H9 (cell line): ENCODE results near the gene RPGR. TPM values are rescaled to one million over a fixed set of nuclear protein-coding genes. Genes with fewer than 3 reads are reported as not detected.

ENCODE experiments used
- DNase-seq: peaks from one replicate; pipeline ENCODE4 v3.0.0-alpha.2; 2017
- H2AFZ ChIP-seq: one replicate; pipeline ENCODE4 v1.6.1; 2013; ENCODE audit warnings: mild to moderate bottlenecking, low read length, control low read depth, moderate library complexity
- H2AK5ac ChIP-seq: 2 replicates; pipeline ENCODE4 v1.6.1; 2013; ENCODE audit warnings: low read length, control low read depth, mixed read lengths; ENCODE audit not compliant: insufficient read length
- H2BK120ac ChIP-seq: one replicate; pipeline ENCODE4 v1.6.1; 2013; ENCODE audit warnings: low read depth, mild to moderate bottlenecking, low read length, control low read depth, inconsistent platforms; ENCODE audit not compliant: poor library complexity, severe bottlenecking
- H2BK12ac ChIP-seq: 2 replicates; pipeline ENCODE4 v1.6.1; 2013; ENCODE audit warnings: low read length, control low read depth, mixed read lengths, low read depth; ENCODE audit not compliant: insufficient read length
- H2BK15ac ChIP-seq: 2 replicates; pipeline ENCODE4 v1.6.1; 2013; ENCODE audit warnings: low read depth, low read length, control low read depth
- H2BK20ac ChIP-seq: one replicate; pipeline ENCODE4 v1.6.1; 2013; ENCODE audit warnings: low read depth, mild to moderate bottlenecking, low read length, control low read depth, inconsistent platforms; ENCODE audit not compliant: poor library complexity, severe bottlenecking
- H2BK5ac ChIP-seq: 2 replicates; pipeline ENCODE4 v1.6.1; 2013; ENCODE audit warnings: low read length, control low read depth, mixed read lengths; ENCODE audit not compliant: insufficient read length
- H3K14ac ChIP-seq: 2 replicates; pipeline ENCODE4 v1.6.1; 2013; ENCODE audit warnings: low read length, control low read depth; ENCODE audit not compliant: insufficient read depth
- H3K18ac ChIP-seq: 2 replicates; pipeline ENCODE4 v1.6.1; 2013; ENCODE audit warnings: low read depth, mild to moderate bottlenecking, mixed read lengths, low read length, control low read depth; ENCODE audit not compliant: insufficient read length
- H3K23ac ChIP-seq: 2 replicates; pipeline ENCODE4 v1.6.1; 2013; ENCODE audit warnings: low read length, control low read depth, mixed read lengths, low read depth; ENCODE audit not compliant: insufficient read length
- H3K23me2 ChIP-seq: 2 replicates; pipeline ENCODE4 v1.6.1; 2013; ENCODE audit warnings: low read depth, mild to moderate bottlenecking, mixed read lengths, low read length, control low read depth; ENCODE audit not compliant: insufficient read length, poor library complexity, severe bottlenecking
- H3K27ac ChIP-seq: 2 replicates; pipeline ENCODE4 v1.5.1; 2013; ENCODE audit warnings: low read length, control low read depth, mixed read lengths, low read depth; ENCODE audit not compliant: insufficient read length
- H3K27me3 ChIP-seq: 2 replicates; pipeline ENCODE4 v1.6.1; 2013; ENCODE audit warnings: low read length, control low read depth, inconsistent platforms; ENCODE audit not compliant: insufficient read depth
- H3K4ac ChIP-seq: 2 replicates; pipeline ENCODE4 v1.6.1; 2013; ENCODE audit warnings: low read depth, mild to moderate bottlenecking, control low read depth, inconsistent platforms, low read length, moderate library complexity
- H3K4me1 ChIP-seq: 2 replicates; pipeline ENCODE4 v1.6.1; 2013; ENCODE audit warnings: low read length, control low read depth, inconsistent platforms; ENCODE audit not compliant: insufficient read depth
- H3K4me2 ChIP-seq: 2 replicates; pipeline ENCODE4 v1.6.1; 2013; ENCODE audit warnings: low read length, control low read depth, mixed read lengths; ENCODE audit not compliant: insufficient read length, insufficient read depth
- H3K56ac ChIP-seq: 2 replicates; pipeline ENCODE4 v1.6.1; 2013; ENCODE audit warnings: low read depth, mild to moderate bottlenecking, mixed read lengths, low read length, control low read depth; ENCODE audit not compliant: insufficient read length
- H3K79me1 ChIP-seq: 2 replicates; pipeline ENCODE4 v1.6.1; 2013; ENCODE audit warnings: low read depth, mild to moderate bottlenecking, moderate library complexity, low read length, control low read depth, inconsistent platforms; ENCODE audit not compliant: insufficient read depth, poor library complexity, severe bottlenecking
- H3K79me2 ChIP-seq: 2 replicates; pipeline ENCODE4 v1.6.1; 2013; ENCODE audit warnings: low read length, control low read depth, inconsistent platforms; ENCODE audit not compliant: insufficient read depth
- H3K9ac ChIP-seq: 2 replicates; pipeline ENCODE4 v1.6.1; 2013; ENCODE audit warnings: low read length, control low read depth, mixed read lengths; ENCODE audit not compliant: insufficient read length; ENCODE audit errors: extremely low read depth
- H3K9me3 ChIP-seq: one replicate; pipeline ENCODE4 v1.6.1; 2013; ENCODE audit warnings: low read depth, low read length, inconsistent platforms; ENCODE audit not compliant: control insufficient read depth
- H3T11ph ChIP-seq: one replicate; pipeline ENCODE4 v1.6.1; 2013; ENCODE audit warnings: mild to moderate bottlenecking, low read length, control low read depth, inconsistent platforms
- H4K20me1 ChIP-seq: one replicate; pipeline ENCODE4 v1.6.1; 2013; ENCODE audit not compliant: control insufficient read depth, insufficient read length, insufficient read depth
- H4K5ac ChIP-seq: 2 replicates; pipeline ENCODE4 v1.6.1; 2013; ENCODE audit warnings: low read depth, mild to moderate bottlenecking, mixed read lengths, low read length, control low read depth; ENCODE audit not compliant: insufficient read length
- H4K8ac ChIP-seq: replicated peaks from 2 replicates; pipeline ENCODE4 v1.6.1; 2013; ENCODE audit warnings: low read length, control low read depth, mixed read lengths, low read depth; ENCODE audit not compliant: insufficient read length
- H4K91ac ChIP-seq: 2 replicates; pipeline ENCODE4 v1.6.1; 2013; ENCODE audit warnings: low read depth, mild to moderate bottlenecking, moderate library complexity, mixed read lengths, low read length, control low read depth; ENCODE audit not compliant: insufficient read length
- H3K27ac Mint-ChIP-seq, 3 experiments: 2 replicates in 2 of 3; 3 replicates in 1 of 3; pipeline ENCODE4 v1.8.0; 2020 to 2021; ENCODE audit warnings: mixed read lengths in 3 of 3, mild to moderate bottlenecking in 1 of 3, moderate library complexity in 1 of 3
- H3K27me3 Mint-ChIP-seq: 2 replicates; pipeline ENCODE4 v1.8.0; 2021; ENCODE audit warnings: low read depth, mild to moderate bottlenecking, moderate library complexity, mixed read lengths
- H3K36me3 Mint-ChIP-seq, 3 experiments: 2 replicates in 2 of 3; 3 replicates in 1 of 3; pipeline ENCODE4 v1.8.0; 2020 to 2021; ENCODE audit warnings: low read depth in 3 of 3, mixed read lengths in 3 of 3; ENCODE audit not compliant: insufficient read depth in 1 of 3
- H3K4me1 Mint-ChIP-seq, 2 experiments: 2 replicates each; pipeline ENCODE4 v1.8.0; 2020; ENCODE audit warnings: mixed read lengths in 2 of 2
- H3K4me3 Mint-ChIP-seq, 2 experiments: 2 replicates in 1 of 2; 3 replicates in 1 of 2; pipeline ENCODE4 v1.8.0; 2020 to 2021; ENCODE audit warnings: mild to moderate bottlenecking in 2 of 2, mixed read lengths in 2 of 2, moderate library complexity in 1 of 2
- H3K9me3 Mint-ChIP-seq, 2 experiments: 2 replicates in 1 of 2; 3 replicates in 1 of 2; pipeline ENCODE4 v1.8.0; 2020; ENCODE audit warnings: mild to moderate bottlenecking in 2 of 2, mixed read lengths in 2 of 2, moderate library complexity in 1 of 2
- CTCF ChIP-seq: fragments of 200-600 bp; sonication (generic); conservative IDR thresholded peaks from 3 replicates; pipeline ENCODE4 v1.8.0; 2021; ENCODE audit warnings: antibody characterized with exemption, mild to moderate bottlenecking
- WGBS: extraction: QIAGEN DNeasy Blood & Tissue Kit; methylation state at CpG from one replicate; pipeline ENCODE4 v1.1.7; 2013; ENCODE audit warnings: missing lambda C conversion rate, low lambda C conversion rate, mixed read lengths; ENCODE audit not compliant: insufficient read length; ENCODE audit errors: extremely low coverage; 5-methylcytosine and 5-hydroxymethylcytosine counted together
- total RNA-seq: library from RNA; stranded (reverse); gene quantifications from 2 replicates; pipeline ENCODE4 v1.2.1, GENCODE V29; 2021

RPGR gene
- total RNA-seq, 1 experiment from 2014 or later = 7.3 TPM

GRCh38 chrX:38376747-38377146 lies 49.4 kb upstream of the RPGR start:
- H3K27ac ChIP-seq = no peak overlapping the region
- H3K18ac ChIP-seq = no peak overlapping the region
- no peak overlapping the region for H4K8ac ChIP-seq
- H2AFZ ChIP-seq = no peak overlapping the region
- peaks cover 8% of the 10 kb centered on the region for H3K9me3 ChIP-seq
- no peak overlapping the region for H2BK12ac ChIP-seq
- no peak overlapping the region for H4K5ac ChIP-seq
- TF ChIP-seq CTCF = no peak
- Mint-ChIP-seq H3K27me3 (no peaks in the 10 kb centered on the region; the same call in 1 of the 2 replicates), H3K4me3 (no peak overlapping the region), H3K9me3 (peaks cover 34 to 40% of the 10 kb centered on the region in 2 experiments), H3K4me1 (no peaks in the 10 kb centered on the region), H3K27ac (no peak overlapping the region), H3K36me3 (peaks cover 0 to 3% (median 0%) of the 10 kb centered on the region in 3 experiments; a peak in 1 of 7 replicates)
- no peak overlapping the region for H2AK5ac ChIP-seq
- H3K4me2 ChIP-seq = no peak overlapping the region
- H3K79me2 ChIP-seq = no peaks in the 10 kb centered on the region
- no peaks in the 10 kb centered on the region for H4K20me1 ChIP-seq
- H3K56ac ChIP-seq = no peak overlapping the region
- no peak overlapping the region for H3K4ac ChIP-seq
- H3K14ac ChIP-seq = no peak overlapping the region
- H2BK5ac ChIP-seq = no peak overlapping the region
- H2BK15ac ChIP-seq = no peak overlapping the region
- no peak overlapping the region for H2BK120ac ChIP-seq
- no peaks in the 10 kb centered on the region for H3K27me3 ChIP-seq
- H3K23ac ChIP-seq = no peak overlapping the region
- no peak overlapping the region for H4K91ac ChIP-seq
- no peaks in the 10 kb centered on the region for H3K23me2 ChIP-seq
- no peak for DNase-seq
- no peaks in the 10 kb centered on the region for H3K79me1 ChIP-seq
- WGBS = no CpG with 5 or more reads among the region's 1 CpG
- no peak overlapping the region for H3K9ac ChIP-seq
- no peaks in the 10 kb centered on the region for H3K4me1 ChIP-seq
- no peak overlapping the region for H3T11ph ChIP-seq
- no peak overlapping the region for H2BK20ac ChIP-seq
